HepG2 (cell line): ENCODE measurements around the gene GTF2H2.
"Not testable (repeated sequence)": the region's sequence is repeated elsewhere in the genome, so short reads cannot be mapped to it uniquely, and the experiment has no call there.

Source experiments
- BORCS8-MEF2B ChIP-seq: sonication (generic); formaldehyde crosslinking; IDR thresholded peaks from 2 replicates; pipeline ENCODE4 v1.8.0; 2022; ENCODE audit warnings: mild to moderate bottlenecking, missing genetic modification reagents
- HES4 ChIP-seq: sonication (generic); formaldehyde crosslinking; IDR thresholded peaks from 2 replicates; pipeline ENCODE4 v1.9.0; 2021; ENCODE audit warnings: mild to moderate bottlenecking, missing genetic modification reagents, borderline replicate concordance
- MAFK ChIP-seq, 2 experiments: IDR thresholded peaks in 1 of 2; conservative IDR thresholded peaks in 1 of 2; 2 replicates each; pipeline ENCODE4 v1.6.1; 2011; ENCODE audit warnings: improper control_type of control experiment in 2 of 2, low read length in 2 of 2
- MXD3 ChIP-seq: IDR thresholded peaks from 2 replicates; pipeline ENCODE4 v1.6.1; 2016; ENCODE audit warnings: mild to moderate bottlenecking, missing biosample characterization, missing genetic modification reagents
- POLR2A ChIP-seq, 2 experiments: IDR thresholded peaks; 2 replicates each; pipeline ENCODE4 v1.6.1; 2011; ENCODE audit warnings: low read depth in 2 of 2, low read length in 2 of 2, mild to moderate bottlenecking in 1 of 2, moderate library complexity in 1 of 2; ENCODE audit not compliant: insufficient read depth in 1 of 2
- RAD51 ChIP-seq: fragments of 450-650 bp; IDR thresholded peaks from 2 replicates; pipeline ENCODE4 v1.6.1; 2016; ENCODE audit warnings: borderline replicate concordance
- SIN3B ChIP-seq: fragments of 150-350 bp; IDR thresholded peaks from 2 replicates; pipeline ENCODE4 v1.6.1; 2014; ENCODE audit warnings: low read length
- ZSCAN9 ChIP-seq: IDR thresholded peaks from 2 replicates; pipeline ENCODE4 v1.6.1; 2016; ENCODE audit warnings: borderline replicate concordance
- TF ChIP-seq, protein P1 (sequence below): sonication (generic); formaldehyde crosslinking; IDR thresholded peaks from 2 replicates; pipeline ENCODE4 v1.5.0; 2020; ENCODE audit warnings: mild to moderate bottlenecking, missing genetic modification reagents, moderate library complexity
- TF ChIP-seq, protein P2 (sequence below), 2 experiments: sonication (generic) in 1 of 2; formaldehyde crosslinking in 1 of 2; IDR thresholded peaks; 2 replicates each; pipeline versions ENCODE4 v1.5.1 to v1.6.1; 2011 to 2020; ENCODE audit warnings: borderline replicate concordance in 1 of 2, low read depth in 1 of 2, low read length in 1 of 2, mild to moderate bottlenecking in 1 of 2, missing genetic modification reagents in 1 of 2, moderate library complexity in 1 of 2

GRCh38 chr5:71084280-71085063 is 17.0 kb upstream of the GTF2H2 start:
- not testable (repeated sequence) for TF ChIP-seq ZSCAN9 (CRISPR knock-in tag); MAFK (conservative IDR thresholded peaks at IDR 0.05 in 1 of 2, IDR thresholded peaks at IDR 0.05 in 1 of 2; ENCODE audit: low read length in 2 of 2); BORCS8-MEF2B (CRISPR knock-in tag); MXD3 (CRISPR knock-in tag); RAD51; POLR2A (IDR thresholded peaks at IDR 0.05; ENCODE audit: insufficient read depth in 1 of 2, low read depth in 2 of 2, low read length in 2 of 2); HES4 (CRISPR knock-in tag); SIN3B
- TF ChIP-seq, protein P1, sequence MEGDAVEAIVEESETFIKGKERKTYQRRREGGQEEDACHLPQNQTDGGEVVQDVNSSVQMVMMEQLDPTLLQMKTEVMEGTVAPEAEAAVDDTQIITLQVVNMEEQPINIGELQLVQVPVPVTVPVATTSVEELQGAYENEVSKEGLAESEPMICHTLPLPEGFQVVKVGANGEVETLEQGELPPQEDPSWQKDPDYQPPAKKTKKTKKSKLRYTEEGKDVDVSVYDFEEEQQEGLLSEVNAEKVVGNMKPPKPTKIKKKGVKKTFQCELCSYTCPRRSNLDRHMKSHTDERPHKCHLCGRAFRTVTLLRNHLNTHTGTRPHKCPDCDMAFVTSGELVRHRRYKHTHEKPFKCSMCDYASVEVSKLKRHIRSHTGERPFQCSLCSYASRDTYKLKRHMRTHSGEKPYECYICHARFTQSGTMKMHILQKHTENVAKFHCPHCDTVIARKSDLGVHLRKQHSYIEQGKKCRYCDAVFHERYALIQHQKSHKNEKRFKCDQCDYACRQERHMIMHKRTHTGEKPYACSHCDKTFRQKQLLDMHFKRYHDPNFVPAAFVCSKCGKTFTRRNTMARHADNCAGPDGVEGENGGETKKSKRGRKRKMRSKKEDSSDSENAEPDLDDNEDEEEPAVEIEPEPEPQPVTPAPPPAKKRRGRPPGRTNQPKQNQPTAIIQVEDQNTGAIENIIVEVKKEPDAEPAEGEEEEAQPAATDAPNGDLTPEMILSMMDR (CRISPR knock-in tag): not testable (repeated sequence)
- TF ChIP-seq, protein P2, sequence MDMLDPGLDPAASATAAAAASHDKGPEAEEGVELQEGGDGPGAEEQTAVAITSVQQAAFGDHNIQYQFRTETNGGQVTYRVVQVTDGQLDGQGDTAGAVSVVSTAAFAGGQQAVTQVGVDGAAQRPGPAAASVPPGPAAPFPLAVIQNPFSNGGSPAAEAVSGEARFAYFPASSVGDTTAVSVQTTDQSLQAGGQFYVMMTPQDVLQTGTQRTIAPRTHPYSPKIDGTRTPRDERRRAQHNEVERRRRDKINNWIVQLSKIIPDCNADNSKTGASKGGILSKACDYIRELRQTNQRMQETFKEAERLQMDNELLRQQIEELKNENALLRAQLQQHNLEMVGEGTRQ (IDR thresholded peaks at IDR 0.05; ENCODE audit: low read depth, low read length): not testable (repeated sequence)
- TF ChIP-seq, protein P2 (CRISPR knock-in tag; IDR thresholded peaks at IDR 0.05; ENCODE audit: borderline replicate concordance): not testable (repeated sequence)
